ENCODE measurements around the gene TNNT1. TPM values are rescaled to one million over a fixed set of nuclear protein-coding genes. Genes with fewer than 3 reads are reported as not detected.

Gene TNNT1, protein sequence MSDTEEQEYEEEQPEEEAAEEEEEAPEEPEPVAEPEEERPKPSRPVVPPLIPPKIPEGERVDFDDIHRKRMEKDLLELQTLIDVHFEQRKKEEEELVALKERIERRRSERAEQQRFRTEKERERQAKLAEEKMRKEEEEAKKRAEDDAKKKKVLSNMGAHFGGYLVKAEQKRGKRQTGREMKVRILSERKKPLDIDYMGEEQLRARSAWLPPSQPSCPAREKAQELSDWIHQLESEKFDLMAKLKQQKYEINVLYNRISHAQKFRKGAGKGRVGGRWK
- 3.4 and 3.8 TPM in 2 replicates for total RNA-seq

DNA sequence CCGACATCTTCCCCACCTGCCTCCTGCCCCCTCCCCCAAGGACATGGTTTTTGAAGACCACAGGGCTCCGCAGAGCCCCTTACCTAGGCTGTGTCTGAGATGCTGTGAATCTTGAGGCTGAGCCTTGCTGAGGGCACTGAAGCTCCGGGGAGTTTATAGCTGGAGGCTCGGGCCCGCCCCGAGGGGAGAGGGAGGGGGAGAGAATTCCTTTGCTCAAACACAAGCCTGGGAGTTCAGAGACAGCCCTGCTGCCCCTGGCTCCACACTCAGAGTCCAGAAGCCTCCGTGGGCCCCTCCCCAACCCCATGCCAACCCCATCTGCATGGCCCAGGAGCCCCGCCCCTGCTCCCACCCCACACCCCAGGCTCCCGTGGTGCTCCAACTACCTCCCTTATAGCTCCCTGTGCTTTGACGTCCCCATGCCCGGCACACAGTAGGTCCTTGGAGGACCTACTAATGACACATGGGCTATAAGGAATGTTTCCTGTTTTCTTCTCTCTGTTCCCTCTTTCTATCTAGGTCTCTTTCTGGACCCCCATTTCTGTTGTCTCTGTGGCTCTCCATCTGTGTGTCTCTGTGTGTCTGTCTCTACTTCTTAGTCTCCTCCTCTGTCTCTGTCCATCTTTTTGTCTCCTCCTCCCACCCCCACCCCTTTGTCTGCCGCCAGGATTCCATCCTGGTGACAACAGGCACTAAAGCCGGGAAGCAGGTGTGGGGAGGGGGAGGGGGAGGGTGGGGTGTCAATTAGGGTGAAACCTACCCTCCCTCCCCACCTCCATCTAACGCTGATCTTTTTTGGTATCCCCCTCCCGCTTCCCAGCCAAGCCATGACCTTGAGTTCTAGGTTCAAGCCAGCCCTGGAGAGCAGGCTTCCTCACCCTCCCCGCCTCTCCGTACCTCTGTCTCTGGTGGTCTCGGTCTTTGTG, at the start of gene TNNT1:
TSS of gene TNNT1 (minus strand) at position 129 of the 926 bp plus-strand sequence. CDS start 2,049 bp downstream, outside the sequence.

DNA sequence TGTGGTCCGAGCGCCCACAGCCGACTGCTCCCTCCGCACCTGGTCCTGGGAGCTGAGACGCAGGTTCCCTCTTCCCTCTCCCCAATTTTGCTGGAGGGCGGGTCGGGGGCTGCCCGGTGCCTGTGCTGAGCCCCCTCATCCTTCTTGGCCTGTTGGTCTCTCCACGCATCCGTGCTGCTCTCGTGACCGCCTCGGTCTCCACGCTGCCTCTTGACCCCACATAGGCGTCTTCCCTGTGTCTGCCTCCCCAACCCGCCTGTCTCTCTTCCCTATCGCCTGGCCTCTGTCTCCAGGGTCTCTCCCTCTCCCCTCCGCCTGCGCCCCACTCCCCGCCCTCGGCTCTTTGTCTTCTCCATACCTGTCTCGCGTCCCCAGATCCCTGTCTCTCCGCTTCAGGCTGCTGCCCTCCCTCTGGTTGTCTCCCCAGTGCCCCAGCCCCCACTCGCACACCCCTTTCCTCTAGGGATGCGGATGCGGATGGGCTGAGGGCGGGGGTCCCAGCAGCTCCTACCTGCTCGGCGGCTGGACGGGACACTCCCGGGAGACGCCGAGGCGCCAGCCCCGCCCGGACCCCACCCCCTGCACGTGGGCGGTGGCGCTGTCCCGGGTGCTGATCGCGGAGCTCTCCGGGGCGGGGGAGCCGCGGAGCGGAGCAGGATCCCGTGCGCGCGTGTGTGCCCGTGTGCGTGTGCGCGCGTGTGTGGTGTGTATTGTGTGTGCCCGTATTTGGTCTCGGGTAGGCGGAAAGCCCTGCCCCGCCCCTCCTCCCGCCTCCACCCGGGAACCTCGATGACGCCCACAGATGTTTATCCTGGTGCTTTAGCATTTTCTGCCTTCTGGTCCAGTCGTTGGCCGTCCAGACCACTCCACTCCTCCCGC, 30.8 kb upstream of the TNNT1 start, which contains the start of gene SYT5:
TSS of gene SYT5 (minus strand) at position 684 of the 879 bp plus-strand sequence. CDS start 1,248 bp downstream, outside the sequence.

DNA sequence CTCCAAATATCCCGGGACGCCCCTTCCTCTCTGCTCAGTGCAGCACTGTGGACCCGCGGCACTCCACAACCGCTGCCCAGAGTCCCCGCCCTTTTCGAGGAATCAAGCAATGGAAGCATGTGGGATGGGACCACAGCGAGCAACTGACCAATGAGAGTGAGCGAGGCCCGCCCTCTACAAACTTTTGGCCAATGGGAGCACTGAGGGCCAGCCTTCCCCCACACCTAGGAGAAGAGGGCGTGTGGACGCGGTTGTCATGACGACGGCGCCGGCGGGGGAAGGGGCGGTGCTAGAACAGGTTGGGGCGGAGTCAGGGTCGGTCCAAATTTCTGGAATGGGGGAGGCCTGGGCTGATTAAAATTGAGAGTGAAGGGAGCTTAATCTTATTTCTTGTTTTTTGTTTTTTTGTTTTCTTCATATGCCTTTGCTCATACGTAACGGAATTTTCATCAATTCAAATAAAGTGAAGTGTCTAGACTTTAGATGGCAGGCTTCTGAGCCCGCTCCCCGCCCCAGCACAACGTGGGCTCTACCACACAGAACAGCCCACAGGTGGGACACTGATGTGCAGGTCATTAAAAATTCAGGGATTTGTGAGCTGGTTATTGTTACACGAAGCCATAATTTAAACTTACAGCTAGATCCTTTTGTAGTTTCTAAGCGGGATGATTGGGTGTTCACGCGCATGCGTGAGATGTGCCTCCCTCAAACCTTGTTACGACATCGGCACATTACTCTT, 17.7 kb upstream of the TNNT1 start, which contains the start of gene DNAAF3:
TSS of gene DNAAF3 (minus strand) at position 84 of the 739 bp plus-strand sequence. CDS start 200 bp downstream, outside the sequence.

DNA sequence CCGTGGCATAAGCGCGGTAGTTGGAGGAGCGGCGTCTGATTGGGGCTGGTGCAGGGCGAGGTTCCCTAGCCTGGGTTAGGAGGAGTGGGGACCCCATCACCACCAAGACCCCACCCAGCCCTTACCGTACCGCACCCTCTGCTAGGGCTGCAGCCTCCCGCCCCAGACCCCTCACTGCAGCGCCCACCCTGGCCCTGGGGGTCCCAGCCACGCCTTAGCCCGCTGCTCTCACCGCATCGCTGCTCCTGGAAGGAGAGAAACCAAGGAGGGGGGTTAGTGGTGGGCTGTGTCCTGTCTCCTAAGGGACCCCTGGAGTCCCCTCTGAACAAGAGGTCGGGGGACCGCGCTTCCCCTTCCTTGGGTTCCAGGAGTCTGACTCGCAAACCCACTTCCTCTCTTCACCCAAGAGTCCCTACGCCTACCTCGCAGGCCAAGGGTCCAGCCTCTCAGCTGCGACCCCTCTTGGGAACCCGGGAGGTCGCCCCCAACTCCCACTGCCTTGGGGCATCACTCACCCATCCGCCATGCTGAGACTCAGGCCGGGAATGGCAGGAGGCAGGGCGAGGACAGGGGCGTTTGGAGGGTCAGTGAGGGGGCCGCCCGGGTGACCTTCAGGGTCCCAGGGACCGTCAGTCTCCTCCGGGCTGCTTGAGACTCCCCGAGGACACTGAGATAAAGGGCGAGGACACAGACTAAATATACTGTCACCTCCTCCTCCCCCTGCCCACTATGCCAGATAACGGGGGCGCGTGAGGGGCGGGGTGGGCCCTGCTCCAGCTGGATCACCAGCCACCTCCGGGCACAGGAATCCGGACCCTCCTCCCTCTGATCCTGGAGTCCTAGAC, 8.3 kb upstream of the TNNT1 start, which contains the start of gene TNNI3:
TSS of gene TNNI3 (minus strand) at position 669 of the 845 bp plus-strand sequence. CDS start at position 526, 143 bp downstream.

DNA sequence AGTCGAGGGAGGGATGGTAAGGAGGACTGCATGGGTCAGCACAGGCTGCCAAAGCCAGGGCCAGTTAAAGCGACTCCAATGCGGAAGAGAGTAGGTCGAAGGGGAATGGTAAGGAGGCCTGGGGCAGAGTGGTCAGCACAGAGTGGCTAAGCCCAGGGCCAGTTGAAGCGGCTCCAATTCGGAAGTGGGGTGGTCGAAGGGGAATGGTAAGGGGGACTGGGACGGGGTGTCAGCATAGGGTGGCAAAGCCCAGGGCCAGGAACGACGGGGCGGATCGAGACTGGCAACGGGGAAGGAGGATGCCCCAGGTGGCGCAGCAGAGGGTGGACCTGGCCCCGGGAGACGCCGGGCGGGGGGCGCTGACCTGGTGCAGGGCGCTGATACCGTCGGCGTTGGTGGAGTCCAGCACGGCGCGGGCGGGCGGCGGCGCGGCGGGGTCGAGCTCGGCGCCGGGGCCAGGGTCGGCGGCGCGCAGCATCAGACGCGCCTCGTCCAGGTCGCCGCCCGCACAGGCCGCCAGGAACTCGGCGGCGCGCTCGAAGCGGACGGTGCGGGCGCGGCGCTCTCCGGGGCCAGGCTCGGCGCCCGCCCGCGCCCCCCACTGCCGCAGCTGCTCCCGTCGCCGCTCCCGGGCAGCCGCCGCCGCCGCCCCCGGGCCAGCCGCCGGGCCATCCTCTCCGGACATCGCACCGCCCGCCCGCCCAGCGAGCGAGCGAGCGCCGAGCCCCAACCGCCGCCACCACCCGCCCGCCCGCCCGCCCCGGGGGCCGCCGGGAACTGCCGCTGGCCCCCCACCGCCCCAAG, 31.9 kb downstream of the TNNT1 start, which contains the start of gene PPP1R12C:
TSS of gene PPP1R12C (minus strand) at position 779 of the 804 bp plus-strand sequence. CDS start at position 685, 94 bp downstream.

Other genes starting within 250 kb of the TNNT1 start
- gene NCR1, start 243.1 kb downstream of the TNNT1 start, total RNA-seq: not detected in 2 replicates
- gene NLRP7, start 201.7 kb downstream of the TNNT1 start, total RNA-seq: not detected in 2 replicates
- 0.77 and 0.85 TPM in 2 replicates for gene NLRP2, start 182.8 kb downstream of the TNNT1 start, total RNA-seq
- not detected in 2 replicates for gene GP6, start 110.9 kb downstream of the TNNT1 start, total RNA-seq
- 10.0 and 11.3 TPM in 2 replicates for gene RDH13, start 86.1 kb downstream of the TNNT1 start, total RNA-seq
- gene EPS8L1, start 73.3 kb downstream of the TNNT1 start, total RNA-seq: 0.56 and 1.3 TPM in 2 replicates
- 31.0 and 42.9 TPM in 2 replicates for gene PPP1R12C, start 31.6 kb downstream of the TNNT1 start, total RNA-seq
- not detected in 2 replicates for gene TNNI3, start 8.5 kb upstream of the TNNT1 start, total RNA-seq
- gene DNAAF3, start 17.4 kb upstream of the TNNT1 start, total RNA-seq: 0.77 and 0.85 TPM in 2 replicates
- 0.96 TPM in 1 of 2 replicates, not detected in the other for gene SYT5, start 31.1 kb upstream of the TNNT1 start, total RNA-seq
- 6.5 and 21.4 TPM in 2 replicates for gene PTPRH, start 60.3 kb upstream of the TNNT1 start, total RNA-seq
- 1.5 and 2.3 TPM in 2 replicates for gene TMEM86B, start 79.6 kb upstream of the TNNT1 start, total RNA-seq
- gene PPP6R1, start 109.8 kb upstream of the TNNT1 start, total RNA-seq: 16.3 and 35.5 TPM in 2 replicates
- 18.9 and 40.6 TPM in 2 replicates for gene HSPBP1, start 130.9 kb upstream of the TNNT1 start, total RNA-seq
- gene BRSK1, start 134.8 kb upstream of the TNNT1 start, total RNA-seq: 3.9 and 6.7 TPM in 2 replicates
- gene TMEM150B, start 176.1 kb upstream of the TNNT1 start, total RNA-seq: not detected in 2 replicates
- 2.7 and 7.6 TPM in 2 replicates for gene KMT5C, start 190.7 kb upstream of the TNNT1 start, total RNA-seq
- not detected in 2 replicates for gene COX6B2, start 205.5 kb upstream of the TNNT1 start, total RNA-seq
- not detected in 2 replicates for gene GARIN5B, start 214.1 kb upstream of the TNNT1 start, total RNA-seq
- 4.8 and 26.3 TPM in 2 replicates for gene IL11, start 221.3 kb upstream of the TNNT1 start, total RNA-seq
- gene TMEM190, start 227.6 kb upstream of the TNNT1 start, total RNA-seq: not detected in 2 replicates
- gene TMEM238, start 235.1 kb upstream of the TNNT1 start, total RNA-seq: 0.58 and 0.85 TPM in 2 replicates
- 204 and 210 TPM in 2 replicates for gene RPL28, start 236.7 kb upstream of the TNNT1 start, total RNA-seq